GM19397 (cell line): ENCODE data around the gene RAB30.
"Not testable (repeated sequence)": the region's sequence is repeated elsewhere in the genome, so short reads cannot be mapped to it uniquely, and the experiment has no call there.

Experiments used
- ATAC-seq: cut with Tn5 transposase; IDR thresholded peaks from one replicate; pipeline ENCODE4 v1.9.1; 2021; ENCODE audit warnings: mild to moderate bottlenecking, moderate library complexity; ENCODE audit not compliant: unreplicated experiment

RAB30 gene

DNA sequence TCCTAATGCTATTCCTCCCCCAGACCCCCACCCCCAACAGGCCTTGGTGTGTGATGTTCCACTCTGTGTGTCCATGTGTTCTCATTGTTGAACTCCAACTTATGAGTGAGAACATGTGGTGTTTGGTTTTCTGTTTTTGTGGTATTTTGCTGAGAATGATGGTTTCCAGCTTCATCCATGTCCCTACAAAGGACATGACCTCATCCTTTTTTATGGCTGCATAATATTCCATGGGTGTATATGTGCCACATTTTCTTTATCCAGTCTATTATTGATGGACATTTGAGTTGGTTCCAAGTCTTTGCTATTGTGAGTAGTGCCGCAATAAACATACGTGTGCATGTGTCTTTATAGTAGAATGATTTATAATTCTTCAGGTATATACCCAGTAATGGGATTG lies 121.2 kb downstream of the RAB30 start:
- not testable (repeated sequence) for ATAC-seq

DNA sequence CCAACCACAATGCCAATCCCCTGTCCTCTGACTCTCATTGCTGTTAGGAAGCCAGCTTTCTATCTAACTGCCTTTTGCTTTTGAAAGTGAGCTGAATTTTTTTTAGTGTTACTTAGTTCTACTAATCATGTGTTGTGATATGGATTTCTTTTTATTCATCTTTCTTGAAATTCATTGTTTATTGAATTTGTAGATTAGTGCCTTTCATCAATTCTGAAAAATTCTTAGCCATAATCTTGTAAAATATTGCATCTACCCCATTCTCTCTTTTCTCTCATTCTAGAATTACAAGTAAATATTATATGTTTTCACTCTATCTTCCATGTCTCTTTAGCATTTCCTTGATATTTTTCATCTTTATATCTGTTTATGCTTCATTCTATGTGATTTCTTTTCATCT lies 122.3 kb downstream of the RAB30 start:
- no peak for ATAC-seq

- no peak for ATAC-seq
Measured at GRCh38 chr11:82945682-82946081, 126.0 kb downstream of the RAB30 start.

- not testable (repeated sequence) for ATAC-seq
Measured at GRCh38 chr11:82945041-82945440, 126.7 kb downstream of the RAB30 start.

DNA sequence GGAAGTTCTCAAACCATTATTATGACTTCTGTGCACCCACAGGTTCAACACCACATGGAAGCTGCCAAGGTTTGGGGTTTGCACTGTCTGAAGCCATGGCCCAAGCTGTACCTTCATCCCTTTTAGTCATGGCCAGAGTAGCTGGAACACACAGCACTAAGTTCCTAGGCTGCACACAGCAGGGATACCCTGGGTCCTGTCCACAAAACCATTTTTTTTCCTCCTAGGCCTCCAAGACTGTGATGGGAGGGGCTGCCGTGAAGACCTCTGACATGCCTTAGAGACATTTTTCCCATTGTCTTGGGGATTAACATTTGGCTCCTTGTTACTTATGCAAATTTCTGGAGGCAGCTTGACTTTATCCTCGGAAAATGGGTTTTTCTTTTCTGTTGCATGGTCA lies 127.5 kb downstream of the RAB30 start:
- no peak for ATAC-seq

DNA sequence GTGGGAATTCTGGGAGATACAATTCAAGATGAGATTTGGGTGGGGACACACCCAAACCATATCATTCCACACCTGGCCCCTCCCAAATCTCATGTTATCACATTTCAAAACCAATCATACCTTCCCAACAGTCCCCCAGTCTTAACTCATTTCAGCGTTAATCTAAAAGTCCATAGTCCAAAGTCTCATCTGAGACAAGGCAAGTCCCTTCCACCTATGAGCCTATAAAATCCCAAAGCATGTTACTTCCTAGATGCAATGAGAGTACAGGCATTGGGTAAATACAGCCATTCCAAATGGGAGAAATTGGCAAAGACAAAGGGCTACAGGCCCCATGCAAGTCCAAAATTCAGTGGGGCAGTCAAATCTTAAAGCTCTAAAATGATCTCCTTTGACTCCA lies 128.3 kb downstream of the RAB30 start:
- ATAC-seq = not testable (repeated sequence)

GRCh38 chr11:82942376-82942775 lies 129.3 kb downstream of the RAB30 start:
- ATAC-seq = no peak

DNA sequence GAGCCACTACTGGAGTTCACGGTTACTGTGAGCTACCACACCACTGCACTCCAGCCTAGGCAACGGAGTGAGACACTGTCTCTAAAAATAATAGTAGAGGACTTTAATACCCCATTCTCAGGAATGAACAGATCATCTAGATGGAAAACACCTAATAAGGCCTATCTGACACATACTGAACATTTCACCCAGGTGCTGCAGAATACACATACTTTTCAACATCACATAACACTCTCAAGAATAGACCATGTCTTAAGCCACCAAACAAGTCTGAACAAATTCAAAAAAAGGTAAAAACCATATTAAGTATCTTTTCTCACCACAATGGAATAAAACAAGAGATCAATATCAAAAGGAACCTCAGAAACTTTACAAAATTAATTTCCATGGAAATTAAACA lies 132.2 kb downstream of the RAB30 start:
- ATAC-seq = no peak

- no peak for ATAC-seq
Measured at GRCh38 chr11:82937554-82937953, 134.1 kb downstream of the RAB30 start.

DNA sequence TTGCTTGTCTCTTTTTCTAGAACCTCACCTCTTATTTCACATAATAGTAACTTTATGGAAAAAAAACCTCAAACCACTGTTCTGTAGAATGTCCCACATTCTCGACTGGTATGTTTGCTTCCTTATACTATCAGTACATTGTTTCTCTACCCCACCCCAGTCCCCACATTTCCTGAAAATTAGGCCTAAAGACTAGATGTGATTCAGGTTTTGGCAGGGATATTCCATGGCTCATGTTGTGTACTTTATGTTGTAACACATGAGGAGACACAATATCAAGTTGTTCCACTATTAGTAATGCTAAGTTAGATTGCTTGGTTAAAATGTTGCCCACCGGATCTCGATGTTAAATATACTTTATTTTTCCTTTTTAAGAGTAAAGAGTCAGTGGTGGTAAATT lies 135.4 kb downstream of the RAB30 start:
- ATAC-seq = no peak

- ATAC-seq = no peak
Measured at GRCh38 chr11:82932564-82932963, 139.1 kb downstream of the RAB30 start.

GRCh38 chr11:82930734-82931133 lies 141.0 kb downstream of the RAB30 start:
- ATAC-seq = no peak

GRCh38 chr11:82930229-82930628 lies 141.5 kb downstream of the RAB30 start:
- no peak for ATAC-seq

DNA sequence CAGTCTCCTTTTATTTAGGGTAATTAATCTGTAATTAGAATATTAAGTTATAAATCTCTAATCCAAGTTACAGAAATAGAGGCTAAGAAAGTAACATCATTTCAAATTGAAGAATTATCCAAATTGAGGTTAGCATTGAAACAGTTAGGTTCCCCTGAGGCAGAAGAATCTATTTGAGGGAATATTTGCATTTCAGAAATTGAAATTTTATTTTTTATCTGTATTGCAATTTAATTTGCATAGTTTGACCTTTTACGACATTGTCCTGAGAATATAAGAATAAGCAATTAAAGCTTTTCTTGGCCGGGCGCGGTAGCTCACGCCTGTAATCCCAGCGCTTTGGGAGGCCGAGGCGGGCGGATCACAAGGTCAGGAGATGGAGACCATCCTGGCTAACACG lies 142.6 kb downstream of the RAB30 start:
- no peak for ATAC-seq

- ATAC-seq = peak; percentile 73
Measured at GRCh38 chr11:82927264-82927880, 144.3 kb downstream of the RAB30 start.

GRCh38 chr11:82924522-82925224 lies 147.0 kb downstream of the RAB30 start:
- no peak for ATAC-seq
